Astrocyte of the cerebellum (primary cell): ENCODE measurements around the gene LMTK2.

Experiments
- DNase-seq: peaks from one replicate; pipeline ENCODE4 v3.0.0-alpha.2; 2011; ENCODE audit warnings: low read depth
- H3K4me3 ChIP-seq: 2 replicates; pipeline ENCODE4 v1.5.1; 2011; ENCODE audit warnings: mild to moderate bottlenecking, low read depth, low read length, moderate library complexity
- CTCF ChIP-seq: IDR thresholded peaks from 2 replicates; pipeline ENCODE4 v1.5.1; 2012; ENCODE audit warnings: low read length, low read depth, moderate library complexity, mild to moderate bottlenecking; ENCODE audit errors: missing control alignments
- in situ Hi-C: cut with HindIII; loops from 2 replicates; pipeline ENCODE4 v1.10.0; 2017; ENCODE audit warnings: low sequenced_read_pairs

Gene LMTK2

DNA sequence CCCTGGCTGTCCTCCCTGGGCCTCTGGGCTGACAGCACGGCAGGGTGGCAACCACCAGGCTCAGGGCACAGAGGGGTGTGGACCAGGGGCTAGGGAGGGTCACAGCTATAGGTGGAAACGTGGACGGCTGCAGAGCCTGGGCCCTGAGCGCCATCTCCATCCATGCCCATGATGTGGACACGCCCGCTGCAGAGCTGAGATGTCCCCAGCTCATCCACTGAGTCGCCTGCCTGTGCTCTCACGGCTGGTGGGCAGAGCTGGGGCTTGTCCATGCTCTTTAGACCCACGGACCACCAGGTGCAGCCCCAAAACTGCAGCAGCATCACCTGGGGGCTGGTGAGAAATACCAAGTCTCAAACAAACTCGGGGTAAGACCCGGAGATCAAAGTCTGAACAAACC, 129.2 kb downstream of the LMTK2 start:
- in situ Hi-C loops: no loop called here
- DNase-seq: no peak
- H3K4me3 ChIP-seq: no peak overlapping the region
- no peak for TF ChIP-seq CTCF

DNA sequence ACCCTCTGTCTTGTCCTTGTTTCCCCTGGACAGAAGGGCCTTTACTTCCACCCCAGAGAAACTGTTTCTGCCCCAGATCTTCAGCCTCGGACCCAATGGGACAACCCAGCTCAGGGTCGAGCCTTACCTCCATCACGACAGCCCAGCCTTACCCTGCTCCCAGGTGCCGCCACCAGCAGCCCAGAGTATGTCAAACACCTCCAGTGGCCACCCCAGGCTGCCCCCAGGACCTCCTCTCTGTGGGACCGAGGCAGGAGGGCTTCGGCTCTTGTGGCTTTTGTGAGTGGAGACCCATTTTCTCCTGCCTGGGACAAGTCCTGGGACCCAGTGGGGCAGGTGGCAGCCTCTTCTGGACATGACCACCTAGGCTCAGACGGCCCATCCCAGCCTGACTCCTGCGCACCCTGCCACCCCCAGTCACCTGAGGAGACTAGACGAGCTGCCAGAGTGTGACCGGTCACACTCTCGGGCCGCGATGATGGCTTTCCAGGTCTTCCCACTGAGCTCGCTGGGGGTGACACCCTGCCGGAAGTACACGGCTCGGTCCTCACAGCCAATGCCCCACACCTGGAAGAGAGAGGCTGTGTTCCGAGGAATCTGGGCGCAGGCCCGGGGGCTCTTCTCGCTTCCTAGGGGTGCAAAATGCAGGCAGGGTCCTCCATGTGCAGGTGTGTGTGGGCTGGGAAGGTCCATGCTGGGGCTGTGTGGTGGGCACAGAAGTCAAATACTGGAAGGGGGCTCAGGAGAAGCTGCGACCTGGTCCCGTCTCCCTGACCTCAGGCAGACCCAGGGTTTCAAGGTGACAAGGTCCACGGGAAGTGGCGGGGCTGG, 129.9 kb downstream of the LMTK2 start:
- TF ChIP-seq CTCF: no peak
- in situ Hi-C loops: no loop called here
- no peak for DNase-seq
- H3K4me3 ChIP-seq: no peak overlapping the region

- no peak for TF ChIP-seq CTCF
- H3K4me3 ChIP-seq: no peak overlapping the region
- in situ Hi-C loops: no loop called here
- DNase-seq: no peak
These were observed 131.4 kb downstream of the LMTK2 start for GRCh38 chr7:98238076-98238475.

- in situ Hi-C loops: no loop called here
- DNase-seq: no peak
- H3K4me3 ChIP-seq: no peak overlapping the region
- no peak for TF ChIP-seq CTCF
These were observed 132.3 kb downstream of the LMTK2 start for GRCh38 chr7:98238976-98239375.

DNA sequence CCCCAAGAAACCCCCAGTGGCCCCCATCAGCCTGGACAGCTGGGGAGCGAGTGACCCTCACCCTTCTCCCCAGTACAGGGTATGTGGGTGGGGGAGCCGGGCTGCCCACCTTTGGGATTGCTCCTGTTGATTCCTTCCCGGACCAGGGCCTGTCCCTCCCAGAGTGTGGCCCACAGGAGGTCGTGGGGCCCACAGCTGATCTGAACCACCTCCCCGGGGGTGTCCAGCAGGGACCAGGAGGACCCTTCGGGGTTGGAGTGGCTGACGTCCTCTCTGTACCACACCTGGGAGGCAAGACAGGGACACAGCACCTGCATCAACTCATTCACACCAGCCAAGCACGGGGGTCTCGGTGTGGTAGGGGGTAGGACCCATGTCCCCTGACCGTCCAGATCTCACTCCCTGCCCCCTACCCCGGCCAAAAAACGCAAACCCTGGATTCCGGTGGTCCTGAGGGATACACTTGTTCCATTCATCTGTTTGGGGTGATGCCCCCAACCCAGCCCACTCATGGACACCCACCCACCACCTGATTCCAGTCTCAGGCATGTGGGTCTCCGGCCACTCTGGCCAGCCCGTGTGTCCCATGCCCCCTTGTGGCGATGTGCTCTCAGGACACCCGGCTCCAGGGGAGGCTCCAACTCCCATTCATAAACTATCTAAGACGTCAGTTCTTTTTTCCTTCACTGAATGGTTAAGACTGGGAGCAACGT, 134.5 kb downstream of the LMTK2 start:
- TF ChIP-seq CTCF: peak; percentile 83
- in situ Hi-C loops: no loop called here
- DNase-seq: peak; percentile 13
- no peak overlapping the region for H3K4me3 ChIP-seq

- in situ Hi-C loops: no loop called here
- TF ChIP-seq CTCF: no peak
- H3K4me3 ChIP-seq: no peak overlapping the region
- DNase-seq: no peak
These were observed 135.1 kb downstream of the LMTK2 start for GRCh38 chr7:98241674-98242241.
